ENCODE results near the gene AADAC. TPM values are rescaled to one million over a fixed set of nuclear protein-coding genes. Genes with fewer than 3 reads are reported as not detected.
"Not testable (repeated sequence)": the region's sequence is repeated elsewhere in the genome, so short reads cannot be mapped to it uniquely, and the experiment has no call there.

The AADAC gene
- total RNA-seq, 1 donor from 2014 or later: not detected

DNA sequence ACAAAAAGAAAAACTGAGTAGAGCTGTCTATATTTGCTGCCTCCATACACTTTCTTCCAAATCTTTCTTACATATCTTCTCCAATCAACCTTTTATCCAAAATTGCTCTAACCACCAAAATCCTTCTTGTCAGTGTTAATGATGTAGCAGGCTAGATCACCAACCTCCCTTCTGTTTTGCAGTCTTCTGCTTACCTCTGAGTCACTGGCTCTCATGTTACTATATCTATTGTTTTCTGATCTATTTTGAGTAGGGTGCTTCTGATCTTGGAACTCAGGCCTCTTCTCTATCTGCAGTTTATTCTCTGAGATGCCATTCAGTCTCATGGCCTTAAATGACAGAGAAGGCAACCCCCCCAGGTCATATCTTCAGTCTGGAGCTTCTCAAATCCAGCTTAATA, 26.3 kb upstream of the AADAC start:
- Mint-ChIP-seq H3K27ac (no peak overlapping the region), H3K9me3 (no peaks in the 10 kb centered on the region), H3K4me1 (no peaks in the 10 kb centered on the region), H3K36me3 (ENCODE audit: low read depth) (no peaks in the 10 kb centered on the region), H3K27me3 (peaks cover 2% of the 10 kb centered on the region), H3K4me3 (no peak overlapping the region)
- intact Hi-C loops (cut with micrococcal nuclease): no loop called here
- no peak for DNase-seq

DNA sequence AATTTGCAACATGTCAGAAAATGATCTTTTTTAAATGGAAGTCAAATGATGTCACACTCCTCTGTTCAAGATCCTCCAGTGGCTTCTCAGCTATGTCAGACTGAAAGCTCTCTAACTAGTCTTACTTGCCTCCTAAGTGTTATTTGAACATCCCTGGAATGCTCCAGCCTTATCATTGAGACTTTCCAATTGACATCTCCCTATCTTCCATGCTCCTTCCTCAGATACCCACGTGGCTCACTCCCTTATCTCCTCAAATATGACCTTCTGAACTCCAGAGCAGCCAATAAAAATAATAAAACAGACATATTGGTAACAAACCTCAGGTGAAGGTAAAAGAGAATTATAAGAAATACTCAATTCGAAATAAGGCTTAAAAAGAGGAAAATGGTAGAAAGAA, 25.5 kb upstream of the AADAC start:
- Mint-ChIP-seq H3K9me3 (no peaks in the 10 kb centered on the region), H3K27me3 (peaks cover 2% of the 10 kb centered on the region), H3K27ac (no peak overlapping the region), H3K4me1 (no peaks in the 10 kb centered on the region), H3K4me3 (no peak overlapping the region), H3K36me3 (ENCODE audit: low read depth) (no peaks in the 10 kb centered on the region)
- DNase-seq: no peak
- intact Hi-C loops (cut with micrococcal nuclease): no loop called here

DNA sequence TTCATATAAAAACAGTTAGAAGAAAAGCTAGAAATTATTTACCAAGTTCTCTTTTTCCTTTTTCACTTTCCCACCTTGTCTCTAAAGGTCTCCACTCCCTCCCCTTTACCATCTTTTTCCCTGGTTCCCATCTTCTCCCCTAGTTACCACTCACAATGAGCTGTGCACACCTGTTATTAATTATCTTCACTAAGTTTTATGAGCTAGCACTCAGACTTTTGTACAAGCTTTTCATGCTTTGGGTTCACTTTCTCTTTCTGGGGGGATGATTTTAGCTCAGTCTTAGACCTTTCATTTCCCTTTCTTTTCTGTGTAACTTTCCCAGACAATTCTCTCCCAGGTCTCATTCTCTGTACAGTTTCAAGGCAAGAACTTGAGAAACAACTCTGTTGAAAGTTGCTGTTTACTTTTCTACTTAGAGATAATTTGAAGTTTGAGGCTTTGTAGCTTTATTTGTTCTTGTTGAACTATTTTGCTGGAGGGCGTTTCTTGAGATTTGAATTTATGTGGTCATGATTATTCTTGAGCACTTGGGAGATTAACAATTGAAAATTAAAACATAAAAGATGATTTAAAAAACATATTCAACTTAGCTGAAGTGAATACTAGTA, 24.0 kb upstream of the AADAC start:
- Mint-ChIP-seq H3K4me1 (no peaks in the 10 kb centered on the region), H3K36me3 (ENCODE audit: low read depth) (no peaks in the 10 kb centered on the region), H3K27ac (no peak overlapping the region), H3K9me3 (no peaks in the 10 kb centered on the region), H3K4me3 (no peak overlapping the region), H3K27me3 (peaks cover 9% of the 10 kb centered on the region)
- DNase-seq: no peak
- intact Hi-C loops (cut with micrococcal nuclease): no loop called here

DNA sequence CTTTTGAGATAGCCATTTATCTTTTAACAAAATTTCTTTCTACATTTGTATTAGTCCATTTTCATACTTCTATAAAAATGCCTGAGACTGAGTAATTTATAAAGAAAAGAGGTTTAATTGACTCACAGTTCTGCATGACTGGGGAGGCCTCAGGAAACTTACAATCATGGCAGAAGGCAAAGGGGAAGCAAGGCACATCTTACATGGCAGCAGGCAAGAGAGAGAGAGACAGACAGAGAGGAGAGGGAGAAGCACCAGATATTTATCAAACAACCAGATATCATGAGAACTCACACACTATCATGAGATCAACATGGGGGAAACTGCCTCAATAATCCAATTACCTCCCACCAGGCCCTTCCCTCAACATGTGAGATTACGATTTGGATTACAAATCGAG, 23.2 kb upstream of the AADAC start:
- H3K36me3 Mint-ChIP-seq (ENCODE audit: low read depth); H3K9me3 Mint-ChIP-seq; DNase-seq; H3K4me1 Mint-ChIP-seq; H3K27ac Mint-ChIP-seq; H3K4me3 Mint-ChIP-seq; H3K27me3 Mint-ChIP-seq; intact Hi-C loops (cut with micrococcal nuclease): not testable (repeated sequence)

DNA sequence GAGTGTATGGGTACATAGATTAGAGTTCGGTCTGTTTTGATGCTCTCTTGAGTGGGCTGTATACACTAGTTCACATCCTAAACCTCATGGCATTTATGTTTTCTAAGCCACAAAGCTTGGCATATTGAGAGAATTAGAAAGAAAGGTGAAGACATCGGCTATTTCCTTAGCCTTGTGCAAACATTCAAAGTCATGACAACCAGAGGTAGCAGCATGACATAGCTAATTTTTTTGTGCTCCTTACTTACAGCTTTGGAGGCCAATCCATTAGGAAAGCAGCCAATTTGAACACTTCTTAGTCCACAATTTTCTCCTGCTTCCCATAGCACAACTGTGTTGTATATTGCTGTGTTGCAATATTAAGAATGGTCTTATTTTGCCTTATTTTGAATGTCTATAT, 21.5 kb upstream of the AADAC start:
- Mint-ChIP-seq H3K9me3 (no peaks in the 10 kb centered on the region), H3K4me3 (no peak overlapping the region), H3K36me3 (ENCODE audit: low read depth) (no peaks in the 10 kb centered on the region), H3K27me3 (peaks cover 9% of the 10 kb centered on the region), H3K4me1 (no peaks in the 10 kb centered on the region), H3K27ac (no peak overlapping the region)
- intact Hi-C loops (cut with micrococcal nuclease): no loop called here
- no peak for DNase-seq

DNA sequence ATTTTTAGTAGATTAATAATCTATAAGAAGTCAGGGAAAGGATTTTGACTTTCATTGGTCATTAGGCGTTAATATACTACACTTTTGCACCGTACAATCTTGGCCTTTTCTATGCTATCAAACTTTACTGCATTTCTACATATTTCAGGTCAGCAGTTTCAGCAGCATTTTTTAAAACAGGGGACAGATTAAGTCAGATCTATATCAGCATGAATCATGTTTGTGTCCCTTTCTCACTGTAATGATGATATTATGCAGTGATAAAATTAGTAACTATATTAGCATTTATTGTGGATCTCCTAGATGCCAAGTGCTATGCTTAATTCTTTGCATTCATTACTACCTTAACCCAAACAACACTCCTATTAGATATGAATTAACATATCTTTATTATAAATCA, 20.3 kb upstream of the AADAC start:
- Mint-ChIP-seq H3K27me3 (peaks cover 11% of the 10 kb centered on the region), H3K4me3 (no peak overlapping the region), H3K27ac (no peak overlapping the region), H3K4me1 (no peaks in the 10 kb centered on the region), H3K9me3 (no peaks in the 10 kb centered on the region), H3K36me3 (ENCODE audit: low read depth) (no peaks in the 10 kb centered on the region)
- intact Hi-C loops (cut with micrococcal nuclease): no loop called here
- DNase-seq: no peak

DNA sequence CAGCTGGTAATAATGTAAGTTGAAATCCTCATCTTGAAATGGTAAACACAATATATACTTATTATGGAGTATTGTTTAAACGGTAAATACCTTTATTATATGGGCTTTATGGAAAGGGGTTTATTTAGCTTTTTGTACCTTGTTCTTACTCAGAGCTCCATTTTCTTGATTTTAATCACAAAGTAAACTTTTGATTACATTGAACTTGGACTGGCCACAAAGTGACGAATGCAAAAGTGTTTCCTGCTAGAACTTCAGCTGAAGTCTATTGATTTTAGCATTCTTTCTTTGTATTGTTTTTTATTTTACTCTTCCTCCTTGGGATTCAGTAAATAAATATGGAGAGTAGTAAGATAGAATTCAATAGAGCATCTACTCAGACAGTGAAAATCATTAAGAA, 19.8 kb upstream of the AADAC start:
- no peak overlapping the region for H3K27ac Mint-ChIP-seq
- no peaks in the 10 kb centered on the region for H3K9me3 Mint-ChIP-seq
- no peak overlapping the region for H3K4me3 Mint-ChIP-seq
- no peak for DNase-seq
- H3K27me3 Mint-ChIP-seq: peaks cover 11% of the 10 kb centered on the region
- H3K4me1 Mint-ChIP-seq: no peaks in the 10 kb centered on the region
- intact Hi-C loops (cut with micrococcal nuclease): no loop called here
- H3K36me3 Mint-ChIP-seq (ENCODE audit: low read depth): no peaks in the 10 kb centered on the region

DNA sequence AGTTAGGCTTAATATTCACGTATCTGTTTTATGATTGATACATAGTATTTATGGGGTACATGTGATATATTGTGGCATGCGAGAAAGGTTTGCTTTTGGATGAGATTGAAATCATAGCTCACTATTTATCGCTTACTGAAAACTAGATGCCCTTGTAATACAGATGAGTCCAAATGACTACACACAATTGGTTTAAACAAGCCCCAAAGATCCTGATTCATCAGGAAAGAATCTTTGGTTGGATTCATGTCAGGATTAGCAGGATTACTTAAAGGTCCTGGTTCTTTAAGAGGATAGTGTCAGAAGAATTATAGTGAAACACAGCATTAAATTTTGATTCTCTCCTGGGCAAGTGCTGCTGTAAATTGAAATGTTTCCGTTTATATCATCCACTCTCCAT, 18.6 kb upstream of the AADAC start:
- Mint-ChIP-seq H3K9me3 (no peaks in the 10 kb centered on the region), H3K4me3 (no peak overlapping the region), H3K4me1 (no peaks in the 10 kb centered on the region), H3K27me3 (peaks cover 11% of the 10 kb centered on the region), H3K27ac (no peak overlapping the region), H3K36me3 (ENCODE audit: low read depth) (no peaks in the 10 kb centered on the region)
- no peak for DNase-seq
- intact Hi-C loops (cut with micrococcal nuclease): no loop called here

DNA sequence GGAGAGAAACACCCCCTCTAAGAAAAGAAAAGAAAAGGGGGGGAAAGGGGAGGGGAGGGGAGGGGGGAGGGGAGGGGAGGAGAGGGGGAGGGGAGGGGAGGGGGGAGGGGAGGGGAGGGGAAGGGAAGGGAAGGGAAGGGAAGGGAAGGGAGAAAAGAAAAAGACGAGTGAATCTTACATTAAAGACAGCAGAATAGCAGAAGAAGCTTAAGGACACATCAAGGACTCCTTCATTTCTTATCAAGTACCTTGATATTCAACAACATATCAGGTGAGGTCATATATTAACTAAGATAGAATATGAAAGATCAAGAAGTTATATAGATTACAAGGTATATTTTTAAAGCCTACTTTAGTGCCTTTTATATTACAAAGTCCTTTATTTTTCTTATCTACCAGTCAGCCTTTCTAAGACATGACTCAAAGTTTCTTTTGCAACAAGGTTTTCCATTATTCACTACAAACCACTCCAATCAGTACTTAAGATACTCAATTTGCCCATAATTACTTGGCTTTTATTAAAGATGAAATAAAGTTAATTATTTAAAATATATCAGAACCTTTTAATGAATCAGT, 17.7 kb upstream of the AADAC start:
- H3K36me3 Mint-ChIP-seq (ENCODE audit: low read depth): no peaks in the 10 kb centered on the region
- intact Hi-C loops (cut with micrococcal nuclease): no loop called here
- H3K9me3 Mint-ChIP-seq: no peaks in the 10 kb centered on the region
- DNase-seq: no peak
- H3K27ac Mint-ChIP-seq: no peak overlapping the region
- no peak overlapping the region for H3K4me3 Mint-ChIP-seq
- H3K4me1 Mint-ChIP-seq: no peaks in the 10 kb centered on the region
- peaks cover 9% of the 10 kb centered on the region for H3K27me3 Mint-ChIP-seq

DNA sequence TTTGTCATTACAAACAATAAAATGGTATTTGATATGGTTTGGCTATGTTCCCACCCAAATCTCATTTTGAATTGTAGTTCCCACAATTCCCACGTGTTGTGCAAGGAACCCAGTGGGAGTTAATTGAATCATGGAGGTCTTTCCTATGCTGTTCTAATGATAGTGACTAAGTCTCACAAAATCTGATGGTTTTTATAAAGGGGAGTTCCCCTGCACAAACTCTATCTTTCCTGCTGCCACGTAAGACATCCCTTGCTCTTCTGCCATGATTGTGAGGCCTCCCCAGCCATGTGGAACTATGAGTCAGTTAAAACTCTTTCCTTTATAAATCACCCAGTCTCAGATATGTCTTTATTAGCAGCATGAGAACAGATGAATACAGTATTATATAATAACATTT, 15.4 kb upstream of the AADAC start:
- no peaks in the 10 kb centered on the region for H3K4me1 Mint-ChIP-seq
- H3K27me3 Mint-ChIP-seq: peaks cover 10% of the 10 kb centered on the region
- no peak for DNase-seq
- no peak overlapping the region for H3K4me3 Mint-ChIP-seq
- no peaks in the 10 kb centered on the region for H3K36me3 Mint-ChIP-seq (ENCODE audit: low read depth)
- H3K27ac Mint-ChIP-seq: no peak overlapping the region
- H3K9me3 Mint-ChIP-seq: no peaks in the 10 kb centered on the region
- intact Hi-C loops (cut with micrococcal nuclease): no loop called here

DNA sequence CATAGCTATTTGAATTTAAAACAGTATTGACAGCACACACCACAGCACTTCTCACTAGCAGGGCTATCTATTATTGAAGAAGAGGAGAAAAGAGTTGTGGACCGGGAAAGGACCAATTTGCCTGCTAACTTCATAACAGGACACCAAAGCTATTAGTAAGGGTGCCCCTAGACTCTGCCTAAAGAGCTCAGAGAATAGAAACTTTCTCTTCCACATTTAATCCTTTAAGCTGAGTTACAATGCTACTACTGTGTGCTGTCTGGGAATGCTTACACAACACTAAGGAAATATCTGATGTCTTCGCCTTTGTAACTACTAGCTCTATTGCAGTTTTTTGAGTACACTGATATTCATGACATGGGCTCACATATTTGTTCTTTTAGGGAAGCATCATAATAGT, 13.5 kb upstream of the AADAC start:
- Mint-ChIP-seq H3K4me3 (no peak overlapping the region), H3K27me3 (peaks cover 3% of the 10 kb centered on the region), H3K27ac (no peak overlapping the region), H3K36me3 (ENCODE audit: low read depth) (no peaks in the 10 kb centered on the region), H3K4me1 (no peaks in the 10 kb centered on the region), H3K9me3 (no peaks in the 10 kb centered on the region)
- intact Hi-C loops (cut with micrococcal nuclease): no loop called here
- no peak for DNase-seq

DNA sequence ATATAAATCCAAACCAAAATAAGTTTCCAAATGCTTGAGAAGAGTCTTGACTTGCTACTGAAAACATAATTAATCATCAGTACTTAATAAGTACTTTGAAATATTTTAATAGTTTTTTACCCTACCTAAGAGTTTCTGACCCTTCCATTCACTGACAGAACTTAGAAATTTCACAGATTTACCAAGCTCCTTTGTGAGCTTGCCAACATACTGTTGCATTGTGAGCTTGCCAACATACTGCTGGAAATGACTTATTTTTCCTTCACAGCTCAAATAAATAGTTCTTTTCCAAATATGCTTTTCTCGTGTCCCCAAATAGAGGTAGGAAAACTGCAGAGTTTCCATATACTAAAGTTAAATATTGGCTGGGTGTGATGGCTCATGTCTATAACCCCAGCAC, 9.6 kb upstream of the AADAC start:
- no peak for DNase-seq
- H3K4me3 Mint-ChIP-seq: no peak overlapping the region
- peaks cover 5% of the 10 kb centered on the region for H3K9me3 Mint-ChIP-seq
- peaks cover 2% of the 10 kb centered on the region for H3K27me3 Mint-ChIP-seq
- H3K36me3 Mint-ChIP-seq (ENCODE audit: low read depth): no peaks in the 10 kb centered on the region
- H3K27ac Mint-ChIP-seq: no peak overlapping the region
- H3K4me1 Mint-ChIP-seq: no peaks in the 10 kb centered on the region
- intact Hi-C loops (cut with micrococcal nuclease): no loop called here

DNA sequence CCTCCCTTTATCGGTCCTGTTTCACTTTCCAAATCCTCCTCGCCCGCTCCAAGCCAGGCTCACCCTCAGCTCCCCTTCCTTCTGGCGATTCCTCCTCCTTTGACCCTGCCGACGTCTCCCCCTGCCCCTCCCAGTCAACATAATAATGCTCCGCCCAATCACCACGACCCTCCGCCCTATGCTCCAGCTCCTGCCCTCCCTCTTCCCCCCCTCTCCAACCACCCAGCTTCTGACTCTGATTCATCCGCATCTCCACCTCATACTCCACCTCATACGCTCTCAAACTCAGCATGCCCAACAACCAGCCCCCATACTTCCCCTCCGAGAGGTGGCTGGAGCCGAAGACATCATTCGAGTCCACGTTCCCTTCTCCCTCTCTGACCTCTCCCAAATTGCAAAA, 7.1 kb upstream of the AADAC start:
- peaks cover 5% of the 10 kb centered on the region for H3K9me3 Mint-ChIP-seq
- peaks cover 2% of the 10 kb centered on the region for H3K27me3 Mint-ChIP-seq
- no peak overlapping the region for H3K27ac Mint-ChIP-seq
- no peak overlapping the region for H3K4me3 Mint-ChIP-seq
- intact Hi-C loops (cut with micrococcal nuclease): no loop called here
- H3K36me3 Mint-ChIP-seq (ENCODE audit: low read depth): no peaks in the 10 kb centered on the region
- no peak for DNase-seq
- no peaks in the 10 kb centered on the region for H3K4me1 Mint-ChIP-seq

DNA sequence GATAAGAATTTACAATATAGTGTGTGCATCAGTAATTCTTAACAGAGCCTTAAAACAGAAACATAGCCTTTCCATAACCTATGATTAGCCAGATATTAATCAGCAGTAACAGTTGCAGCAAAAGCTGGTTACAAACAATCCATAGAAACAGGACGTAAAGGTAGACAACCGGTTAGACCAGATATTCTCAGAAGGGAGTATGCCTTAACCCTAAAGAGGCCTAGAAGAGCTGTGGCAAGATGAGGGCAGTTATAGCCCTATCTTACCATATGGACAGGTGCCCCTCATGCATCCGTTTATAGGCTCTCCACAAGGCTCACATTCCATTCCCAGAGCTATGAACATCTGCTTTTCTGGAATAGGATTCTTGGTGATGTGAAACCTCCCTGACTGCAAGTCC, 5.0 kb upstream of the AADAC start:
- H3K4me1 Mint-ChIP-seq; H3K36me3 Mint-ChIP-seq (ENCODE audit: low read depth); H3K4me3 Mint-ChIP-seq; H3K27me3 Mint-ChIP-seq; intact Hi-C loops (cut with micrococcal nuclease); DNase-seq; H3K9me3 Mint-ChIP-seq; H3K27ac Mint-ChIP-seq: not testable (repeated sequence)

DNA sequence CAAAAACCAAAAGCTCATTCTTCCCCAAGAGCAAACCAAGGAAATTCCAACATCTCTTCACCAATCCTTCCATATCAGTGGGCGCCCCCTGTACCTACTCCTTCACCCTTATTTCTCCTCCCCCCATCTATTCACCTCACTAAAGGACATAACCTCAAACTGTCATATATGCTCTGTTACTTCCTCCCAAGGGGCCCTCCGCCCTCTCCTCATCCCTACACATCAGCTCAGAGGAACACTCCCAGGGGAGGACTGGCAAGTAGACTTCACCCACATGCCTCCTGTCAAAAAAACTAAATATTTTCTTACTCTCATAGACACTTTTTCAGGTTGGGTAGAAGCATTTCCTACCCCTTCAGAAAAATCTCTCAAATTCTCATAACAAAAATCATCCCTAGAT, 2.4 kb upstream of the AADAC start:
- no peak for DNase-seq
- Mint-ChIP-seq H3K4me3 (no peak overlapping the region), H3K9me3 (peaks cover 5% of the 10 kb centered on the region), H3K27me3 (peaks cover 8% of the 10 kb centered on the region), H3K27ac (no peak overlapping the region), H3K36me3 (ENCODE audit: low read depth) (no peaks in the 10 kb centered on the region), H3K4me1 (no peaks in the 10 kb centered on the region)
- intact Hi-C loops (cut with micrococcal nuclease): no loop called here

Measured in activated CD4-positive, alpha-beta T cell treated with anti-CD3 and anti-CD28 coated beads, Interleukin-2, amount 10 ng/mL, durations not matched to agents 24 days and 14 days (primary cell).